Chondrocyte (in vitro differentiated cells): ENCODE measurements around the gene PTK6. TPM values are rescaled to one million over a fixed set of nuclear protein-coding genes. Genes with fewer than 3 reads are reported as not detected.

Experiments
- DNase-seq: peaks from one replicate; pipeline ENCODE4 v3.0.0; 2021; ENCODE audit warnings: mixed read lengths, low spot score
- H3K27ac Mint-ChIP-seq: one replicate; pipeline ENCODE4 v1.8.0; 2021; ENCODE audit warnings: mild to moderate bottlenecking, moderate library complexity, mixed read lengths; ENCODE audit not compliant: unreplicated experiment
- H3K27me3 Mint-ChIP-seq: 2 replicates; pipeline ENCODE4 v1.8.0; 2021; ENCODE audit warnings: low read depth, mixed read lengths
- H3K36me3 Mint-ChIP-seq: 2 replicates; pipeline ENCODE4 v1.8.0; 2021; ENCODE audit warnings: low read depth, mixed read lengths
- H3K4me1 Mint-ChIP-seq: 2 replicates; pipeline ENCODE4 v1.8.0; 2021; ENCODE audit warnings: low read depth, mild to moderate bottlenecking, mixed read lengths
- H3K4me3 Mint-ChIP-seq: one replicate; pipeline ENCODE4 v1.8.0; 2021; ENCODE audit warnings: mild to moderate bottlenecking, moderate library complexity, mixed read lengths; ENCODE audit not compliant: unreplicated experiment
- H3K9me3 Mint-ChIP-seq: 2 replicates; pipeline ENCODE4 v1.8.0; 2021; ENCODE audit warnings: low read depth, mixed read lengths
- CTCF ChIP-seq: fragments of 200-600 bp; sonication (generic); IDR thresholded peaks from 2 replicates; pipeline ENCODE4 v1.5.0; 2021; ENCODE audit warnings: antibody characterized with exemption, mild to moderate bottlenecking, moderate library complexity
- total RNA-seq: library from RNA; stranded (reverse); gene quantifications from 3 replicates; pipeline ENCODE4 v1.2.1, GENCODE V29; 2021

PTK6 gene
- total RNA-seq, 1 donor from 2014 or later, result not detected

DNA sequence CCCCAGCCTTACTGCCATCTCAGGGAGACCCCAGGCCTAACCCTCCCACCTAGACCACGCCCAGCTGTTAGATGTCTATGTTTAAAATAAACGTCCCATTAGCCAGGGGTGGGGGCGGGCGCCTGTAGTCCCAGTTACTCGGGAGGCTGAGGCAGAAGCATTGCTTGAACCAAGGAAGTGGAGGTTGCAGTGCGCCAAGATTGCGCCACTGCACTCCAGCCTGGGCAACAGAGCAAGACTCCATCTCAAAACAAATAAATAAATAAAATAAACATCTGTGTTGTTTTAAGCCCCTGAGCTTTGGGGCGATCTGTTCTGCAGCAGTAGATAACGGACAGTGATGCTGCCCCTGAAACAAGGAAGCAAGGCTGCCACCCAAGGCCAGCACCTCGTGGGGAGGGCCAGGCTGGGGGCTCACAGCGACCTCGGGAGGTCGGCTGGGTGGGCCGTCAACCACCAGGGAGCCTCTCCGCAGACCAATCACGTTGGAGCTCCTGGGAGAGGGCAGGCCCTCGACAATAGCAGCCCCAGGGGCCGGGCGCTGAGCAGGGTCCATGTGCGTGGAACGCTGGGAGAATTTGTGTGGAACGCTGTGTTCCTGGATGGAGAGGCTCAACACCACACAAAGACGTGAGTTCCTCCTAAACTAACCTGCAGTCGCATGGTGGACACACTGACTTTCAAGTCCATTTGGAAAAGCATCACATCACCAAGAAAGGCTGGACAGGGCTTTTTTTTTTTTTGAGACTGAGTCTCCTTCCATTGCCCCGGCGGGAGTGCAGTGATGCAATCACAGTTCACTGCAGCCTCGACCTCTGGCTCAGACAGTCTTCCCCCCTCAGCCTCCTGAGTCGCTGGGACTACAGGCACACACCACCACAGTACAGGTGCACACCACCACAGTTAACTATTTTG, 37.9 kb upstream of the PTK6 start:
- no peak for DNase-seq
- Mint-ChIP-seq H3K27ac (peak overlapping the region; percentile 82), H3K27me3 (no peaks in the 10 kb centered on the region), H3K4me1 (peaks cover 16% of the 10 kb centered on the region), H3K36me3 (no peaks in the 10 kb centered on the region), H3K9me3 (no peaks in the 10 kb centered on the region), H3K4me3 (peak overlapping the region; percentile 48)
- TF ChIP-seq CTCF, result no peak

DNA sequence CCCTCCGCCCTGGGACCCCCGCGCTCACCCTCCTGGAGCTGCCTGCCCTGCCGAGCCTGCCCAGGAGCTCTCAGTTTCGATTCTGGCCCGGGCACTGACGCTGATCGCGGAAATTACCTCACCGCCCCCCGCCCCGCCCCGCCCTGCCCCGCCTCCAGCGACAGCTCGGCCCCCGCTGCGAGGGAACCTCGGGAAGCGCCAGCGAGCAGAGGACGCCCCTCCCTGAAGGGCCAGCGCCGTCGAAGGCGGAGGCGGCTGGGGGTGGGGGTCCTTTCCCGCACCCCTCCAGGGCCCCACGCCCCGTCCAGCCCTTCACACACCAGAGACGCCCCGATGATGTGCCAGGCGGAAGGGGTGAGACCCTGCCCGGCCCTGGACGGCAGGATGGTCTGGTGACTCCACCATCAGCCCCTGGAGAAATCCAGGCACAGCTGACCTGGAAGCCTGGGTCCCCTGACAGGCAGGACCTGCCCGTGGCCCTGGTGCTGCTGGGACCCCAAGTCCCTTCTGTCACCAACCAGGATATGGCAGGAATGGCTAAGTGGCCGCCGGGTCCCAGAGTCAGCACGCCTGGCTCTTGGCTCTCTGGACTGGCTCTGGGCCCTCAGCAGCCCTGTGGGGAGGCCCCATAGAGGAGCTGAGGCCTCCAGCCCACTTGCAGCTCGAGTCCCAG, 37.1 kb upstream of the PTK6 start, which contains the start of gene HELZ2:
TSS of gene HELZ2 (minus strand) at position 84 of the 673 bp plus-strand sequence. CDS start 1,854 bp downstream, outside the sequence.
- H3K4me1 Mint-ChIP-seq, result peaks cover 16% of the 10 kb centered on the region

GRCh38 chr20:63573647-63574131, 36.5 kb upstream of the PTK6 start:
- Mint-ChIP-seq H3K36me3 (no peaks in the 10 kb centered on the region), H3K27ac (peak overlapping the region; percentile 75), H3K4me3 (peak overlapping the region; percentile 76), H3K4me1 (peaks cover 16% of the 10 kb centered on the region), H3K9me3 (no peaks in the 10 kb centered on the region), H3K27me3 (no peaks in the 10 kb centered on the region)
- TF ChIP-seq CTCF, result no peak
- no peak for DNase-seq

More for the DNA sequence above, 37.1 kb upstream of the PTK6 start, which contains the start of gene HELZ2:
- H3K4me3 Mint-ChIP-seq, result peak within 1 kb of the TSS; percentile 76
- no peaks in the 10 kb centered on the region for H3K36me3 Mint-ChIP-seq
- TF ChIP-seq CTCF, result no peak
- no peaks in the 10 kb centered on the region for H3K27me3 Mint-ChIP-seq
- H3K9me3 Mint-ChIP-seq, result no peaks in the 10 kb centered on the region
- no peak for DNase-seq
- H3K27ac Mint-ChIP-seq, result peak within 1 kb of the TSS; percentile 75

GRCh38 chr20:63572788-63573646, 35.8 kb upstream of the PTK6 start:
- H3K27me3 Mint-ChIP-seq, result no peaks in the 10 kb centered on the region
- no peak for DNase-seq
- H3K4me1 Mint-ChIP-seq, result peaks cover 16% of the 10 kb centered on the region
- peak; percentile 43 for TF ChIP-seq CTCF
- H3K36me3 Mint-ChIP-seq, result no peaks in the 10 kb centered on the region
- no peak overlapping the region for H3K27ac Mint-ChIP-seq
- no peaks in the 10 kb centered on the region for H3K9me3 Mint-ChIP-seq
- peak overlapping the region; percentile 76 for H3K4me3 Mint-ChIP-seq
